Measurements from ENCODE around the gene BAZ2A.
"Not testable (repeated sequence)": the region's sequence is repeated elsewhere in the genome, so short reads cannot be mapped to it uniquely, and the experiment has no call there.

BAZ2A gene

GRCh38 chr12:56599797-56600196, 30.3 kb downstream of the BAZ2A start:
- no peak overlapping the region for H3K4me3 ChIP-seq (ENCODE audit: low read depth, low read length)

- H3K4me3 ChIP-seq (ENCODE audit: low read depth, low read length): no peak overlapping the region
Observed at GRCh38 chr12:56599041-56599440, 31.1 kb downstream of the BAZ2A start.

GRCh38 chr12:56596815-56597214, 33.3 kb downstream of the BAZ2A start:
- no peak overlapping the region for H3K4me3 ChIP-seq (ENCODE audit: low read depth, low read length)

- H3K4me3 ChIP-seq (ENCODE audit: low read depth, low read length): no peak overlapping the region
Observed at GRCh38 chr12:56593909-56594621, 36.1 kb downstream of the BAZ2A start.

GRCh38 chr12:56591961-56592360, 38.2 kb downstream of the BAZ2A start:
- no peak overlapping the region for H3K4me3 ChIP-seq (ENCODE audit: low read depth, low read length)

- no peak overlapping the region for H3K4me3 ChIP-seq (ENCODE audit: low read depth, low read length)
Observed at GRCh38 chr12:56591126-56591525, 39.0 kb downstream of the BAZ2A start.

- H3K4me3 ChIP-seq (ENCODE audit: low read depth, low read length): no peak overlapping the region
Observed at GRCh38 chr12:56590237-56590830, 39.8 kb downstream of the BAZ2A start.

GRCh38 chr12:56589783-56590182, 40.3 kb downstream of the BAZ2A start:
- no peak overlapping the region for H3K4me3 ChIP-seq (ENCODE audit: low read depth, low read length)

- H3K4me3 ChIP-seq (ENCODE audit: low read depth, low read length): no peak overlapping the region
Observed at GRCh38 chr12:56585098-56585497, 45.0 kb downstream of the BAZ2A start.

GRCh38 chr12:56581418-56582145, 48.5 kb downstream of the BAZ2A start:
- no peak overlapping the region for H3K4me3 ChIP-seq (ENCODE audit: low read depth, low read length)

GRCh38 chr12:56578983-56579546, 51.1 kb downstream of the BAZ2A start:
- no peak overlapping the region for H3K4me3 ChIP-seq (ENCODE audit: low read depth, low read length)

- H3K4me3 ChIP-seq (ENCODE audit: low read depth, low read length): not testable (repeated sequence)
Observed at GRCh38 chr12:56577248-56577647, 52.9 kb downstream of the BAZ2A start.

- no peak overlapping the region for H3K4me3 ChIP-seq (ENCODE audit: low read depth, low read length)
Observed at GRCh38 chr12:56574210-56574609, 55.9 kb downstream of the BAZ2A start.

- no peak overlapping the region for H3K4me3 ChIP-seq (ENCODE audit: low read depth, low read length)
Observed at GRCh38 chr12:56572288-56572687, 57.8 kb downstream of the BAZ2A start.

GRCh38 chr12:56571121-56571520, 59.0 kb downstream of the BAZ2A start:
- H3K4me3 ChIP-seq (ENCODE audit: low read depth, low read length): no peak overlapping the region

GRCh38 chr12:56568146-56568545, 62.0 kb downstream of the BAZ2A start:
- no peak overlapping the region for H3K4me3 ChIP-seq (ENCODE audit: low read depth, low read length)

GRCh38 chr12:56565510-56566101, 64.5 kb downstream of the BAZ2A start:
- no peak overlapping the region for H3K4me3 ChIP-seq (ENCODE audit: low read depth, low read length)

GRCh38 chr12:56551070-56551469, 79.1 kb downstream of the BAZ2A start:
- no peak overlapping the region for H3K4me3 ChIP-seq (ENCODE audit: low read depth, low read length)

GRCh38 chr12:56546680-56547079, 83.4 kb downstream of the BAZ2A start:
- H3K4me3 ChIP-seq (ENCODE audit: low read depth, low read length): no peak overlapping the region

All from iPS-11a (cell line).